HT1080 (cell line): ENCODE results near the gene HDAC3. TPM values are rescaled to one million over a fixed set of nuclear protein-coding genes. Genes with fewer than 3 reads are reported as not detected.
"Not testable (repeated sequence)": the region's sequence is repeated elsewhere in the genome, so short reads cannot be mapped to it uniquely, and the experiment has no call there.

Source experiments
- DNase-seq: peaks from one replicate; pipeline ENCODE4 v3.0.0-alpha.2; 2015; ENCODE audit warnings: low read depth
- total RNA-seq: library from RNA; depleted of rRNA; stranded (reverse); fragments of >200 nt; shearing (Covaris generic); gene quantifications from 2 replicates; pipeline ENCODE4 v1.2.3, GENCODE V29; 2014

HDAC3 gene
- total RNA-seq, 1 experiment from 2014 or later = 104 TPM

DNA sequence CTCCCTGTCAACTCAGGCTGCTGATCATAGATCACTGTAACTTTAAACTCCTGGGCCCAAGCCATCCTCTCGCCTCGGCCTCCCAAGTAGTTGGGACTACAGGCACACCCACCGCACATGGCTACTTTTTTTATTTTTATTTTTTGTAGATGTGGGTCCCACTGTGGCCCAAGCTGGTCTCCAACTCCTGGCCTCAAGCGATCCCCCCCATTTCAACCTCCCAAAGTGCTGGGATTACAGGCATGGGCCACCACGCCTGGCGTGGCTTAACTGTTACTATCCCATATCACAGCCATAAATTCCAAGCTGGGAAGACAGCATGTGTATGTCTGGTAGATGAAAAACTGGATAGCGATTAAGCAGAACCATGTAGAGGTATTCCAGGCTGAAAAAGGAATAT lies 1.0 kb downstream of the HDAC3 start:
- no peak for DNase-seq

GRCh38 chr5:141634720-141635119 lies 1.9 kb downstream of the HDAC3 start:
- no peak for DNase-seq

GRCh38 chr5:141633871-141634561 lies 2.6 kb downstream of the HDAC3 start:
- no peak for DNase-seq

- DNase-seq = peak; percentile 20
Observed at GRCh38 chr5:141632650-141633049, 4.0 kb downstream of the HDAC3 start.

GRCh38 chr5:141630570-141631140 lies 6.0 kb downstream of the HDAC3 start:
- DNase-seq = no peak

- no peak for DNase-seq
Observed at GRCh38 chr5:141628175-141628788, 8.4 kb downstream of the HDAC3 start.

DNA sequence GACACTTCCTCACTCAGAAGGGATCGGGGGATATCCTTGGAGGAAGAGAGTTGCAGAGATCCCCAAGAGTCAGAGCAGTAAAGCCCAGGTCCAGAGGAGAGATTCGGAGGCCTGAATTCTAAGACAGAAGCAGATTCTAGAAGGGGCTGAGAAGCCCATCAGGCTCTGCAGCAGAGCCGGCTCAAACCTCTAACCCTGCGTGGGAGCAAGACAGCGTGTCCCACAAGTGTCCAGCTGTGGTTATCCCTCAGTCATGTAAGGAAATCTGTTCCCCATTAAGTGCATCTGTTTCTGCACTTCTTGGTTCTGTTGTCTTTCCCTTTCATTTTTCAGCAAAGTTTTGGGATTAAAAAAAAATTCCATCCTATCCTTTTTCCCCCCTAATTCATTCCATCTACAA lies 13.0 kb downstream of the HDAC3 start:
- DNase-seq = no peak

DNA sequence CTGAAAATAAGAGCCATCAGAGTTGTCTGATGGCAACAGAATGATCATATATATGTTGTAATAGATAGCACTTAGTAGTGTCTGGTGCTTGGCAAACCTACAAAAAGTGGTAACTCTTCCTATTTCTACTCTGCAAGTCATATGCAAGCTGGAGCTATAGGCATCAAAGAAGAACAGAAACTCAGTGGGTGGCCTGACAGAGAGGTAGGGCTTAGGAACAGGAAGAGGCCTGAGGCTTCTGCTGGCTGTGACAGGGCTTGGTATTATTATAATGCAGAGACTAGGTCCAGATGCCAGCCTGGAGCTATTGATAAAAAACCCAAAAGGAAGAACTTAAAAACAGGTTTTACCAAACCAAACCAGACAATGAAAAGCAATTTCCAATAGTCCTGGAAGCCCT lies 13.5 kb downstream of the HDAC3 start:
- no peak for DNase-seq

- DNase-seq = peak; percentile 94
Observed at GRCh38 chr5:141618804-141619554, 17.7 kb downstream of the HDAC3 start, which contains the start of gene DIAPH1. DIAPH1 (minus strand) TSS chr5:141619000; CDS start chr5:141618914, 86 bp downstream.

DNA sequence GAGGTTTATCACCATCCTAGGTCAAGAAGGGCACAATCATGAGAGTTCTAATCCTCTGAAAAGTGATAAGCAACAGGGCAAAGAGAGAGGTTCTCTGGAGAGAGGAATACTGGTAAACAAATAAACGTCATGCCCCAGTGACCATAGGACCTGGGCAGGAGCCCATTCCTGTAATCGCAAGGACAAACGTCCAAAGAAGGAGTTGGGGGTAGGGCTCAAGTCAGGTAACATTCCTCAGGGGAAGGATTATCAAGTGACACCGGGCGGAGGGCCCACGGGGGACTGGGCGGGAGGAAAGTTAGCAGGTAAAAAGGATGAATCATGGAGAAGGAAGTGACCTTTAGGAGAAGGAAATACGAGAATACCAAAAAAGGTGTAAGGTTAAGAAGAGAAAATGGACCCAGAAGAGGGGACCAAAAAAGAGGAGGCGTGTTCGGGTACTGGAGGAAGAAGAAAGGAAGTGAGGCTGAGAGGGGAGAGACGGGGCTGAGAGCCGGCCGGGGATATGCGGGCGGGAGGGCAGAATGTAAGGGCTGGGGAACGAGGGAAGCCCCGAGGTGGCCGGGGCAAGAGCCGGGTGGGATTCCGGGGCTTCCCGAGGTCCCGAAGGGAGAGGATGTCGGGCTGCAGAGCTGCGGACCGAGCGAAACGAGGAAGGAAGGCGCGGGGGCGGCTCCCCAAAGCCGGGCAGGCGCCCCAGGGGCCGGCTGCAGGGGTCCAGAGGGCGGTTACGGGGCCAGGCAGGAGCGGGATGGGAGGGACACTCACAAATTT lies 18.4 kb downstream of the HDAC3 start:
- DNase-seq = peak; percentile 42

DNA sequence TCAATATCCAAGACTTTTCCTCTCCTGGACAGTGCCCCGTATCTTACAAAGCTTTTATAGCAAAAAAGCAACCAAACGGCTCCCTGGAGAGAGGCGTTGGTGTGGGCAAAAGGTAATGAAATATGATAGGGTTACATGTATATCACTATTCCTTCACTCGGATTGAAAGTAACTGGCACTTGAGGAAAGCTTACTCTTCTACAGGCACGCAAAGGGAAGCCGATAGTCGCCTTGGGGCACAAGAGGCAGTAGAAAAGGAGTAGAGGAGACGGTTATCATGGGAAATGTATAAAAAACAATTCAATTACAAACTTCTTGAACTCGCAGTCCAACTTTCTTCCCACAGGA lies 19.0 kb downstream of the HDAC3 start:
- peak; percentile 17 for DNase-seq

- no peak for DNase-seq
Observed at GRCh38 chr5:141617128-141617527, 19.5 kb downstream of the HDAC3 start.

- no peak for DNase-seq
Observed at GRCh38 chr5:141615991-141616720, 20.5 kb downstream of the HDAC3 start.

DNA sequence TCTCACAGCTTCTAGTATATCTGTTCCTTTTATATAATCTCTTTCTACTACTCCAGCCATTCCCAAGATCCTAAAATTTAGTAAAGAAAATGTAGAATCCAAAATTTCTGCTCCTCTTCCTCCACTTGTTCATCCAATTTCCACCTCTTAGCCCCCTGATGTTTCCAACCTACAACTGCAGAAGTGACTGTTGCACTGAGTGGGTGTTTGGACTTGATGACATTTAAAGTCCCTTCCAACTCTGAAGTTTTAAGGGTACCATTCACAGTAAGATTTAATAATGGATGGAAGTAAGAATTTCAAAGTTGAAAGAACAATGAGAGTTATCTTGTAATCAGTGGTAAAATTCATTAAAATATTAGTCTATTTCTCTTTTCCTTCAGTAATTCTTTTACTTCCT lies 23.3 kb downstream of the HDAC3 start:
- DNase-seq = no peak

GRCh38 chr5:141611289-141611688 lies 25.4 kb downstream of the HDAC3 start:
- no peak for DNase-seq

GRCh38 chr5:141609921-141610320 lies 26.7 kb downstream of the HDAC3 start:
- DNase-seq = not testable (repeated sequence)

DNA sequence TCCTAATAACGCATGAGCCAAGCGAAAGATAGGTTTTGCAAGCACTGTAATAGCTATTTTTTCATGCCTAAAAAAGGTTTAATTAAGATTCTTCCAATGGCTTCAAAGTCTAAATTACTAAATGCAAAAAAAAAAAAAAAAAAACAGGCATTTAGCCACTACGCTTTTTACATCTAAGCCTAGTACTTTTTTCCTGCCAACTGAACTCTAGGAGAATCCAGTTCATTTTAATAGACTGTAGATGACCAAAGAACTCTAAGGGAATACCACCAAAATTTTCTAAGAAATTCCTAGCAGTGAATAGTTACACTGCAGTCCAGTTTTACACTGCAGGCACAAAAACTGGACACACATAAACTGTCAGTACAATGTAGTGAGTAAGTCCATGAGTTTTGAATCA lies 27.6 kb downstream of the HDAC3 start:
- no peak for DNase-seq

DNA sequence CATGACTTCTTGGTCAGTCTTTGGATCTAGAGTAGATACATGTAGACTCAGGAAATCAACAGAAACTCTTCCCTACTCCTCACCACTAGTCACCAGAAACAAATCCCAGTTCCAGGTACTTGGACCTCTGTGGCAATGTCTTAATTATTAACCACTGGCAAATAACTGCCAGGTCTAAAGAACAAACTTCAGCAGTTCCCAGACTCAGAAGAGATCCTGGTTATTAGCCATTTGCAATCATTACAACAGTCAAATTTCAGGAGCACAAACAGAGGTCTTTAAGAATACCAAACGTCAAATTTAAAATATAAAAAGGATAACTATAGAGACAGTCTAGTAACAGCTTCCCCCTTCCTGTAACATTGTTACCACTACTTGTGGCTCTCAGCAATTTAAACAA lies 28.1 kb downstream of the HDAC3 start:
- DNase-seq = no peak

DNA sequence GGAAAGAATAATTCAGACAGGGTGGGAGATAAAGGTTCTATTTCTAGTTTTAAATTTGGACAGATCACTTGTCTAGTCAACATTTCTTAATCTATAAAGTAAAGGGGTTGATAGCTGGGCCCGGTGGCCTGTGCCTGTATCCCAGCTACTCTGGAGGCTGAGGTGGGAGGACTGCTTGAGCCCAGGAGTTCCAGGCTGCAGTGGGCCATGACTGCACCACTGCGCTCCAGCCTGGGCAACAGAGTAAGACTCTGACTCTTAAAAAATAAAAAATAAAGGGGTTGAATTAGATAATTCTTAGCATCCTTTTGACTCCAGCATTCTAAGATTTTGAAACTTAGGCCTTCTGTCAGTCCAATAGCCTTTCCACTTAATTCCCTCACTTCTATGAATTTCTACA lies 28.6 kb downstream of the HDAC3 start:
- DNase-seq = no peak

DNA sequence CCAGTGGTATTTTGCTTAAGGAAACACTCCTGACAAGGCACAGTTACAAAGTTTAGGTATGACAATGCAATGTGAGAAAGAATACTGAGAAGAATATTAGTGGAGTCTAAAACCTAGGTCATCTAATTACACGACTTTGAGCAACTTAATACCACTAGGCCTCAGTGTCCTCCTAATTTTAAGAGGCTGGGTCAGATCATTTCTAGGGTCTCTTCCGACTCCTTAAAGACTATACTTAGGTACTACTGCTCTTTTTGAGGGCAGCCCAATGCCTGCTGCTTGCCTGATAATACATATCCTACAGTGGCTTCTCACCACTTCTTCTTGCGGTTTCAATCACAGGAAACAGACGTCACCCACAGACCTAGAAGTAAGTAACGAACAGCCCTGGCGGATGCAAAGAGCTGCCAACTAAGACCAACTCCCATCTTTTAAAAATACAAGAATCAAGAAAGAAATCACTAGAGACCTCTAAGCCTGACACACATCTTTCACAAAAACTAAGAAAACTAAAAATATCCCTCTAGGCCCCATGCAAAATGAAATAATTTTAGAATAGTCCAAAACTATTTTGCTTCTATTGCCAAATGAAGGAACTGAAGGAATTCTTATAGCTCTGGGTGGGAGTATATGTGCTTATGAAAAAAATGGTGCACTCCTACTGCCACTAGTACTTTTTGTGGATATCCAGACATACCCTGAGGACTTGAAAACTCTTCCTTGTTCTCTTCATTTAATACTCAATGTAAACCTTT lies 30.9 kb downstream of the HDAC3 start:
- DNase-seq = peak; percentile 93
